ENCODE measurements around the gene COG7. TPM values are rescaled to one million over a fixed set of nuclear protein-coding genes. Genes with fewer than 3 reads are reported as not detected.
"Not testable (repeated sequence)": the region's sequence is repeated elsewhere in the genome, so short reads cannot be mapped to it uniquely, and the experiment has no call there.

COG7 gene
- total and polyA plus RNA-seq, 3 donors from 2014 or later, result 21.5 to 40.7 (median 35.1) TPM

DNA sequence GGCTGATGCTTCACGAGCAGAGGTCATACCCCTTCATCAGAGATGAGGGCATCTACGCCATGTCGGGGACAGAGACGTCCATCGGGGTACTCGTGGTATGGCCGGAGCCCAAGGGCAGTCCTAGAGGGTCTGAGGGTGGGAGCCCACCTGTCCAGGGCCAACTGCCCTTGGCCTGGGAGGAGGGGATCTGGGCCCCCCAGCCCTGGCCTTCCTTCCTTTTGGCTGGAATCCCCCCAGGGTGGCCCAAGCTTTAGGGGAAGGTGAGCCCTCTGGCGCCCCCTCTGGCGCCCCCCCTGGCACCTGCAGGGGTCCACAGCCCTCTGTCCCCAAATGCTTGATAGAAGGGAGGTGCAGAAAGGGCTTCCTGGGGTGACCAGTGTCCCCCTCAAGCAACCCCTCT, 81.6 kb downstream of the COG7 start:
- Histone ChIP-seq H3K36me3 (ENCODE audit: low read depth, missing control alignments) (no peaks in the 10 kb centered on the region), H3K27me3 (no peaks in the 10 kb centered on the region), H3K27ac (no peak overlapping the region), H3K4me1 (no peaks in the 10 kb centered on the region), H3K4me3 (no peak overlapping the region), H3K9me3 (no peaks in the 10 kb centered on the region)
- DNase-seq, result no peak
- WGBS, 2 donors, result 79% methylated on average over 9 of the region's 9 CpGs; no CpG with 5 or more reads in 1 of the 2 donors
- intact Hi-C loops (cut with DNase I; ENCODE audit: low total_unique reads), result no loop called here
- TF ChIP-seq, protein P1, sequence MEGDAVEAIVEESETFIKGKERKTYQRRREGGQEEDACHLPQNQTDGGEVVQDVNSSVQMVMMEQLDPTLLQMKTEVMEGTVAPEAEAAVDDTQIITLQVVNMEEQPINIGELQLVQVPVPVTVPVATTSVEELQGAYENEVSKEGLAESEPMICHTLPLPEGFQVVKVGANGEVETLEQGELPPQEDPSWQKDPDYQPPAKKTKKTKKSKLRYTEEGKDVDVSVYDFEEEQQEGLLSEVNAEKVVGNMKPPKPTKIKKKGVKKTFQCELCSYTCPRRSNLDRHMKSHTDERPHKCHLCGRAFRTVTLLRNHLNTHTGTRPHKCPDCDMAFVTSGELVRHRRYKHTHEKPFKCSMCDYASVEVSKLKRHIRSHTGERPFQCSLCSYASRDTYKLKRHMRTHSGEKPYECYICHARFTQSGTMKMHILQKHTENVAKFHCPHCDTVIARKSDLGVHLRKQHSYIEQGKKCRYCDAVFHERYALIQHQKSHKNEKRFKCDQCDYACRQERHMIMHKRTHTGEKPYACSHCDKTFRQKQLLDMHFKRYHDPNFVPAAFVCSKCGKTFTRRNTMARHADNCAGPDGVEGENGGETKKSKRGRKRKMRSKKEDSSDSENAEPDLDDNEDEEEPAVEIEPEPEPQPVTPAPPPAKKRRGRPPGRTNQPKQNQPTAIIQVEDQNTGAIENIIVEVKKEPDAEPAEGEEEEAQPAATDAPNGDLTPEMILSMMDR (IDR thresholded peaks at IDR 0.05), result no peak
- TF ChIP-seq POLR2A (IDR thresholded peaks at IDR 0.05), result no peak

DNA sequence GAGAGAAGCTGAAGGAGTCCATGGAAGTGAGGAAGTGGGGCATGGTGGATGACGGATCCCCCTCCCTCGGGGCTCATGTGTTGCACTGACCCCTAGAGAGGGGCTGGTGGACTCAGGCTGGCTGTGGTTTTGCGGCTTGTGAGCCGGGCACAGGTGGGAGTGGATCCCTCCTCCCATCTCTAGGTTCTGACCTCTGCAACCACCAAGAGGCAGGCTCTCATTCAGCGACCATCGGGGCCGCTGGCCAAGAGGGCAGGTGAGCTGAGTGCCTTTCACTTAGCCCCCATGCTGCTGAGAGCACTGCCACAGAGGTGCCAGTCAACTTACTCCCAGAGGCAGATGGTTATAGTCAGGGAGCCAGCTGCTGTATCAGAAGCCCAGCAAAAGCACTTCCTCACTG, 83.6 kb downstream of the COG7 start:
- intact Hi-C loops (cut with DNase I; ENCODE audit: low total_unique reads), result no loop called here
- H3K36me3 ChIP-seq (ENCODE audit: low read depth, missing control alignments), result no peaks in the 10 kb centered on the region
- no peak for TF ChIP-seq POLR2A (IDR thresholded peaks at IDR 0.05)
- TF ChIP-seq, protein P1 (IDR thresholded peaks at IDR 0.05), result no peak
- no peak overlapping the region for H3K27ac ChIP-seq
- H3K4me1 ChIP-seq, result no peaks in the 10 kb centered on the region
- no peak overlapping the region for H3K4me3 ChIP-seq
- WGBS, 2 donors, result 51 to 66% methylated on average over 4 to 7 of the region's 7 CpGs
- no peaks in the 10 kb centered on the region for H3K27me3 ChIP-seq
- no peaks in the 10 kb centered on the region for H3K9me3 ChIP-seq
- DNase-seq, result no peak

DNA sequence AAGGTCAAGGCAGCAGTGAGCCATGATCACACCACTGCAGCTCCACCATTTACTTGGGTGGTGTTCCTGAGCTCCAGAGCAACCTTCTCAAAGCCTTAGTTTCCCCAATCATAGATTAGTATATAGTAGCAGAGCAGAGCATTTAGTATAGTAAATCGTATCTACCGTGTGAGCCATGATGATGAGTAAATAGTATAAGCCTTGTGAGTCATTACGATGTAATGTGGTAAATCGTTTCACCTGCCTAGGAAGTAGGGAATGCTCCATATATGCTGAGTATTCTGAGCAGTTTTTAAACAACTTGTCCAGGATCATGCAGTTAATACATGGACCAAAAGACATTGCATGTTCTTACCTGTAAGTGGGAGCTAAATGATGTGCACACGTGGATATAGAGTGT, 84.5 kb downstream of the COG7 start:
- WGBS, 2 donors, result 87 to 92% methylated on average over 5 of the region's 5 CpGs
- intact Hi-C loops (cut with DNase I; ENCODE audit: low total_unique reads), result no loop called here
- no peak for DNase-seq
- no peaks in the 10 kb centered on the region for H3K9me3 ChIP-seq
- H3K4me3 ChIP-seq, result no peak overlapping the region
- no peaks in the 10 kb centered on the region for H3K36me3 ChIP-seq (ENCODE audit: low read depth, missing control alignments)
- no peaks in the 10 kb centered on the region for H3K27me3 ChIP-seq
- H3K4me1 ChIP-seq, result no peaks in the 10 kb centered on the region
- TF ChIP-seq, protein P1 (IDR thresholded peaks at IDR 0.05), result no peak
- no peak for TF ChIP-seq POLR2A (IDR thresholded peaks at IDR 0.05)
- no peak overlapping the region for H3K27ac ChIP-seq

DNA sequence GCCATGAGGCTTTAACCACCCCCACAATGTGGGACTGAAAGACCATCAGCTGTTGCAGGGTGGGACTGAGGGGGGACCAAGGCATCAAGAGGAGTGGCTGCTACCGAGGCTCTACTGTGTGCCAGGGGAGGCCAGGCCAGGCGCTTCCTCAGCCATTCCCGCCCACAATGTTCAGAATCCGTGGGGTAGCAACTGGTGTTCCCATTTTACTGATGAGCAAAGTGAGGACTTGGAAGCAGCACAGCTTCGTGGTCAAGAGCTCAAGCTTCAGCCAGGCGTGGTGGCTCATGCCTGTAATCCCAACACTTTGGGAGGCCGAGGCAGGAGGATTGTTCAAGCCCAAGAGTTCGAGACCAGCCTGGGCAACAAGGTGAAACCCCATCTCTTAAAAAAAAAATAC, 85.0 kb downstream of the COG7 start:
- Histone ChIP-seq H3K9me3 (no peaks in the 10 kb centered on the region), H3K27ac (no peak overlapping the region), H3K27me3 (no peaks in the 10 kb centered on the region), H3K4me1 (no peaks in the 10 kb centered on the region), H3K4me3 (no peak overlapping the region), H3K36me3 (ENCODE audit: low read depth, missing control alignments) (no peaks in the 10 kb centered on the region)
- TF ChIP-seq, protein P1 (IDR thresholded peaks at IDR 0.05), result no peak
- TF ChIP-seq POLR2A (IDR thresholded peaks at IDR 0.05), result no peak
- 84 to 92% methylated on average over 8 of the region's 8 CpGs for WGBS, 2 donors
- no peak for DNase-seq
- intact Hi-C loops (cut with DNase I; ENCODE audit: low total_unique reads), result no loop called here

DNA sequence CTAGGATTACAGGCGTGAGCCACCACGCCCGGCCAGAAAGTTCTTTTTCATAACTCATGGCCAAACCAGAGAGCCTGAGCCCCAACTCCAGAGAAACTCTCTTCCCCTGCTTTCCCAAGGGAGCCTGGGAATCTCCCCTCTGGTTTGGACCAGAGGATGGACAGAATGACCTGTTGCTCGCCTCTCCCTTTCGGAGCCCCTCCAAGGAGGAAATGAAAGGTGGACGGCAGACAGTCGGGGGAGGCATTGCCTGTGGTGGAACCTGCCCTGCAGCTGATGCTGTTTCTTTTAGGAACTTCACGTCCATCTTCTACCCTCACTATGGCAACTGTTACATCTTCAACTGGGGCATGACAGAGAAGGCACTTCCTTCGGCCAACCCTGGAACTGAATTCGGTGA, 85.4 kb downstream of the COG7 start:
- intact Hi-C loops (cut with DNase I; ENCODE audit: low total_unique reads), result no loop called here
- Histone ChIP-seq H3K27me3 (no peaks in the 10 kb centered on the region), H3K4me3 (no peak overlapping the region), H3K4me1 (no peaks in the 10 kb centered on the region), H3K36me3 (ENCODE audit: low read depth, missing control alignments) (no peaks in the 10 kb centered on the region), H3K9me3 (no peaks in the 10 kb centered on the region), H3K27ac (no peak overlapping the region)
- no peak for TF ChIP-seq POLR2A (IDR thresholded peaks at IDR 0.05)
- TF ChIP-seq, protein P1 (IDR thresholded peaks at IDR 0.05), result no peak
- no peak for DNase-seq
- WGBS, 2 donors, result 82 to 90% methylated on average over 10 of the region's 10 CpGs

DNA sequence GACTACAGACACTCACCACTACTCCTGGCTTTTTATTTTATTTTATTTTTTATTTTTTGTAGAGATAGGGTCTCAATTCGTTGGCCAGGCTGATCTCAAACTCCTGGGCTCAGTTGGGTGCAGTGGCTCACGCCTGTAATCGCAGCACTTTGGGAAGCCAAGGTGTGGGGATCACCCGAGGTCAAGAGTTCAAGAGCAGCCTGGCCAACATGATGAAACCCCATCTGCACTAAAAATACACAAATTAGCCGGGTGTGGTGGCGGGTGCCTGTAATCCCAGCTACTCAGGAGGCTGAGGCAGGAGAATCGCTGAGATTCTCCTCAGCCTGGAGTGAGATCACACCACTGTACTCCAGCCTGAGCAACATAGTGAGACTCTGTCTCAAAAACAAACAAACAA, 86.6 kb downstream of the COG7 start:
- H3K27me3 ChIP-seq; H3K27ac ChIP-seq; H3K9me3 ChIP-seq; H3K36me3 ChIP-seq (ENCODE audit: low read depth, missing control alignments); H3K4me3 ChIP-seq; H3K4me1 ChIP-seq; DNase-seq; intact Hi-C loops (cut with DNase I; ENCODE audit: low total_unique reads): not testable (repeated sequence)
- 85 to 89% methylated on average over 7 of the region's 7 CpGs for WGBS, 2 donors

Data from testis (tissue), 3 donors.